Measurements from ENCODE around the gene PHF21A.

Gene PHF21A

GRCh38 chr11:45885921-45886721 is 235.1 kb downstream of the PHF21A start:
- H3K27me3 ChIP-seq (ENCODE audit: low read depth, low read length): no peaks in the 10 kb centered on the region
- peak overlapping the region; percentile 16 to 65 for H3K4me3 ChIP-seq (ENCODE audit: low read depth in 1 of 2, low read length in 2 of 2)
- H3K4me1 ChIP-seq (ENCODE audit: control insufficient read depth in 1 of 2, insufficient read depth in 2 of 2, low read length in 2 of 2): peaks cover 0 to 18% of the 10 kb centered on the region in 2 donors
- no peak overlapping the region for H3K27ac ChIP-seq (ENCODE audit: low read length)
- peaks cover 9 to 12% of the 10 kb centered on the region in 2 donors for H3K36me3 ChIP-seq (ENCODE audit: control insufficient read depth in 1 of 2, insufficient read depth in 2 of 2, low read length in 2 of 2)
- H3K9me3 ChIP-seq (ENCODE audit: control insufficient read depth in 1 of 2, low read length in 2 of 2): no peaks in the 10 kb centered on the region

GRCh38 chr11:45885274-45885920 is 235.9 kb downstream of the PHF21A start, which contains the start of gene MAPK8IP1:
TSS of gene MAPK8IP1 (plus strand) at chr11:45885651. CDS start at chr11:45885821, 170 bp downstream.
- Histone ChIP-seq H3K4me1 (ENCODE audit: control insufficient read depth in 1 of 2, insufficient read depth in 2 of 2, low read length in 2 of 2) (peaks cover 0 to 26% of the 10 kb centered on the region in 2 donors), H3K36me3 (ENCODE audit: control insufficient read depth in 1 of 2, insufficient read depth in 2 of 2, low read length in 2 of 2) (peaks cover 16 to 19% of the 10 kb centered on the region in 2 donors), H3K4me3 (ENCODE audit: low read depth in 1 of 2, low read length in 2 of 2) (peak within 1 kb of the TSS; percentile 16 to 65), H3K27me3 (ENCODE audit: low read depth, low read length) (no peaks in the 10 kb centered on the region), H3K9me3 (ENCODE audit: control insufficient read depth in 1 of 2, low read length in 2 of 2) (no peaks in the 10 kb centered on the region), H3K27ac (ENCODE audit: low read length) (no peak within 1 kb of the TSS)

- H3K36me3 ChIP-seq (ENCODE audit: control insufficient read depth in 1 of 2, insufficient read depth in 2 of 2, low read length in 2 of 2): peaks cover 17 to 23% of the 10 kb centered on the region in 2 donors
- H3K4me1 ChIP-seq (ENCODE audit: control insufficient read depth in 1 of 2, insufficient read depth in 2 of 2, low read length in 2 of 2): peaks cover 0 to 27% of the 10 kb centered on the region in 2 donors
- H3K27me3 ChIP-seq (ENCODE audit: low read depth, low read length): no peaks in the 10 kb centered on the region
- H3K4me3 ChIP-seq (ENCODE audit: low read depth in 1 of 2, low read length in 2 of 2): peak overlapping the region in 1 of 2 donors; percentile 44
- H3K27ac ChIP-seq (ENCODE audit: low read length): no peak overlapping the region
- H3K9me3 ChIP-seq (ENCODE audit: control insufficient read depth in 1 of 2, low read length in 2 of 2): no peaks in the 10 kb centered on the region
Observed at GRCh38 chr11:45884596-45885185, 236.6 kb downstream of the PHF21A start.
